Astrocyte (in vitro differentiated cells and primary cell): ENCODE results near the gene SBF2. TPM values are rescaled to one million over a fixed set of nuclear protein-coding genes. Genes with fewer than 3 reads are reported as not detected.
A peak's percentile ranks its signal among the peaks of the same experiment; 100 is the strongest.

Experiments used
- DNase-seq: peaks from one replicate; pipeline ENCODE4 v3.0.0-alpha.2; 2010; ENCODE audit warnings: low read depth
- FAIRE-seq: peaks from 2 replicates; lab custom pipeline; 2011; peaks lifted over from hg19 to GRCh38; lab: Jason Lieb, UNC
- H2AFZ ChIP-seq: 2 replicates; pipeline ENCODE4 v1.6.0; 2012; ENCODE audit warnings: low read depth, low read length, inconsistent platforms
- H3K27ac ChIP-seq: 2 replicates; pipeline ENCODE4 v1.5.1; 2011; ENCODE audit warnings: low read depth, low read length, inconsistent platforms
- H3K27me3 ChIP-seq: 2 replicates; pipeline ENCODE4 v1.6.0; 2011; ENCODE audit warnings: low read length, inconsistent platforms; ENCODE audit not compliant: insufficient read depth
- H3K36me3 ChIP-seq: 2 replicates; pipeline ENCODE4 v1.5.1; 2011; ENCODE audit warnings: low read length, inconsistent platforms; ENCODE audit not compliant: insufficient read depth
- H3K4me1 ChIP-seq: 2 replicates; pipeline ENCODE4 v1.5.1; 2011; ENCODE audit warnings: low read length, inconsistent platforms; ENCODE audit not compliant: insufficient read depth
- H3K4me2 ChIP-seq: 2 replicates; pipeline ENCODE4 v1.6.0; 2012; ENCODE audit warnings: low read length, inconsistent platforms
- H3K4me3 ChIP-seq: 2 replicates; pipeline ENCODE4 v1.5.1; 2011; ENCODE audit warnings: low read depth, mild to moderate bottlenecking, low read length, inconsistent platforms; ENCODE audit not compliant: insufficient read depth
- H3K79me2 ChIP-seq: 2 replicates; pipeline ENCODE4 v1.6.0; 2012; ENCODE audit warnings: mild to moderate bottlenecking, low read length, inconsistent platforms; ENCODE audit not compliant: insufficient read depth
- H3K9ac ChIP-seq: 2 replicates; pipeline ENCODE4 v1.6.0; 2012; ENCODE audit warnings: mild to moderate bottlenecking, low read length, inconsistent platforms
- H3K9me3 ChIP-seq: 2 replicates; pipeline ENCODE4 v1.5.1; 2012; ENCODE audit warnings: low read depth, mild to moderate bottlenecking, low read length, inconsistent platforms; ENCODE audit not compliant: insufficient read depth
- H4K20me1 ChIP-seq: 2 replicates; pipeline ENCODE4 v1.6.0; 2012; ENCODE audit warnings: low read length, inconsistent platforms; ENCODE audit not compliant: insufficient read depth
- H3K27ac Mint-ChIP-seq: one replicate; pipeline ENCODE4 v1.8.0; 2021; ENCODE audit warnings: mild to moderate bottlenecking, mixed read lengths; ENCODE audit not compliant: unreplicated experiment
- H3K27me3 Mint-ChIP-seq: one replicate; pipeline ENCODE4 v1.8.0; 2021; ENCODE audit warnings: low read depth, mixed read lengths; ENCODE audit not compliant: unreplicated experiment
- H3K36me3 Mint-ChIP-seq: one replicate; pipeline ENCODE4 v1.8.0; 2021; ENCODE audit warnings: low read depth, mixed read lengths; ENCODE audit not compliant: unreplicated experiment
- H3K4me1 Mint-ChIP-seq: one replicate; pipeline ENCODE4 v1.8.0; 2021; ENCODE audit warnings: low read depth, mixed read lengths; ENCODE audit not compliant: unreplicated experiment
- H3K4me3 Mint-ChIP-seq: one replicate; pipeline ENCODE4 v1.8.0; 2021; ENCODE audit warnings: mild to moderate bottlenecking, moderate library complexity, mixed read lengths; ENCODE audit not compliant: unreplicated experiment
- H3K9me3 Mint-ChIP-seq: one replicate; pipeline ENCODE4 v1.8.0; 2021; ENCODE audit warnings: mild to moderate bottlenecking, mixed read lengths; ENCODE audit not compliant: unreplicated experiment
- CTCF ChIP-seq: IDR thresholded peaks from 2 replicates; pipeline ENCODE4 v1.5.1; 2011; ENCODE audit warnings: low read depth, mild to moderate bottlenecking, inconsistent platforms, low read length, moderate library complexity; ENCODE audit not compliant: insufficient read depth
- EZH2 ChIP-seq: IDR thresholded peaks from 2 replicates; pipeline ENCODE4 v1.6.1; 2012; ENCODE audit warnings: mild to moderate bottlenecking, low read length, inconsistent platforms; ENCODE audit not compliant: insufficient read depth
- total RNA-seq: library from RNA; stranded (reverse); gene quantifications from 2 replicates; pipeline ENCODE4 v1.2.1, GENCODE V29; 2021

SBF2 gene
- total RNA-seq, 1 donor from 2014 or later: 50.0 TPM

- Mint-ChIP-seq H3K36me3 (peaks cover 6% of the 10 kb centered on the region), H3K27me3 (no peaks in the 10 kb centered on the region), H3K4me3 (no peak overlapping the region), H3K4me1 (peaks cover 77% of the 10 kb centered on the region), H3K27ac (peak overlapping the region; percentile 75), H3K9me3 (no peaks in the 10 kb centered on the region)
- TF ChIP-seq CTCF: no peak
- TF ChIP-seq EZH2: no peak
- no peaks in the 10 kb centered on the region for H3K9me3 ChIP-seq
- H3K79me2 ChIP-seq: no peaks in the 10 kb centered on the region
- no peak overlapping the region for H3K9ac ChIP-seq
- H3K4me3 ChIP-seq: no peak overlapping the region
- H3K27me3 ChIP-seq: no peaks in the 10 kb centered on the region
- no peak overlapping the region for H3K27ac ChIP-seq
- H3K4me2 ChIP-seq: no peak overlapping the region
- DNase-seq (no peak), FAIRE-seq (no peak)
- H4K20me1 ChIP-seq: no peaks in the 10 kb centered on the region
- H2AFZ ChIP-seq: no peak overlapping the region
- no peaks in the 10 kb centered on the region for H3K36me3 ChIP-seq
- H3K4me1 ChIP-seq: peaks cover 70% of the 10 kb centered on the region
Observed at GRCh38 chr11:9756878-9757277, 537.1 kb downstream of the SBF2 start.

- H3K9ac ChIP-seq: no peak overlapping the region
- H3K79me2 ChIP-seq: no peaks in the 10 kb centered on the region
- H3K4me2 ChIP-seq: peak overlapping the region; percentile 71
- H3K27me3 ChIP-seq: no peaks in the 10 kb centered on the region
- H3K4me3 Mint-ChIP-seq: no peak overlapping the region
- TF ChIP-seq CTCF: no peak
- no peak for TF ChIP-seq EZH2
- H3K27me3 Mint-ChIP-seq: no peaks in the 10 kb centered on the region
- peak overlapping the region; percentile 56 for H3K27ac Mint-ChIP-seq
- H3K9me3 Mint-ChIP-seq: no peaks in the 10 kb centered on the region
- H3K9me3 ChIP-seq: no peaks in the 10 kb centered on the region
- no peak overlapping the region for H3K27ac ChIP-seq
- peaks cover 73% of the 10 kb centered on the region for H3K4me1 Mint-ChIP-seq
- DNase-seq: no peak
- peaks cover 2% of the 10 kb centered on the region for H3K36me3 Mint-ChIP-seq
- FAIRE-seq: no peak
- H3K4me1 ChIP-seq: peaks cover 66% of the 10 kb centered on the region
- H3K36me3 ChIP-seq: no peaks in the 10 kb centered on the region
- no peaks in the 10 kb centered on the region for H4K20me1 ChIP-seq
- no peak overlapping the region for H3K4me3 ChIP-seq
- no peak overlapping the region for H2AFZ ChIP-seq
Observed at GRCh38 chr11:9756461-9756860, 537.6 kb downstream of the SBF2 start.

- H3K4me1 ChIP-seq: peaks cover 63% of the 10 kb centered on the region
Observed at GRCh38 chr11:9755561-9756185, 538.3 kb downstream of the SBF2 start.

More at GRCh38 chr11:9755561-9756185, 538.3 kb downstream of the SBF2 start:
- H3K4me3 ChIP-seq: no peak overlapping the region
- H3K9me3 Mint-ChIP-seq: no peaks in the 10 kb centered on the region
- H3K79me2 ChIP-seq: no peaks in the 10 kb centered on the region
- no peaks in the 10 kb centered on the region for H3K36me3 ChIP-seq
- H3K4me1 Mint-ChIP-seq: peaks cover 69% of the 10 kb centered on the region
- FAIRE-seq (no peak), DNase-seq (peak; percentile 95)
- no peak overlapping the region for H2AFZ ChIP-seq
- peak overlapping the region; percentile 46 for H3K4me3 Mint-ChIP-seq
- no peaks in the 10 kb centered on the region for H4K20me1 ChIP-seq
- TF ChIP-seq CTCF: no peak
- TF ChIP-seq EZH2: no peak
- peaks cover 2% of the 10 kb centered on the region for H3K36me3 Mint-ChIP-seq
- H3K27ac ChIP-seq: peak overlapping the region; percentile 68
- peak overlapping the region; percentile 68 for H3K9ac ChIP-seq
- H3K9me3 ChIP-seq: no peaks in the 10 kb centered on the region
- no peaks in the 10 kb centered on the region for H3K27me3 Mint-ChIP-seq
- peak overlapping the region; percentile 85 for H3K27ac Mint-ChIP-seq
- no peaks in the 10 kb centered on the region for H3K27me3 ChIP-seq
- H3K4me2 ChIP-seq: peak overlapping the region; percentile 71
